Caco-2 (cell line): ENCODE results near the gene CLCF1. TPM values are rescaled to one million over a fixed set of nuclear protein-coding genes. Genes with fewer than 3 reads are reported as not detected.

Experiments used
- BruUV-seq: library from RNA; stranded (reverse); fragments of 400-500 nt; replicated peaks from 2 replicates; lab custom pipeline; 2021; lab: Mats Ljungman, UMichigan
- CTCF ChIA-PET: fragments of 300-600 bp; sonication (Branson Sonifier 250); formaldehyde crosslinking; loops from one replicate; lab custom pipeline; 2022; ENCODE audit warnings: antibody characterized with exemption; lab: Charles Lee
- POLR2A ChIA-PET: fragments of 300-600 bp; sonication (Branson Sonifier 250); formaldehyde crosslinking; loops from one replicate; lab custom pipeline; 2022; ENCODE audit warnings: antibody characterized with exemption; lab: Charles Lee
- DNase-seq, 2 experiments: peaks; one replicate each; pipeline versions ENCODE4 v3.0.0 to v3.0.0-alpha.2; 2020 to 2022
- H3K27me3 ChIP-seq: replicated peaks from 2 replicates; pipeline ENCODE4 v1.6.0; 2011; ENCODE audit warnings: low read length; ENCODE audit not compliant: control insufficient read depth, insufficient read depth
- H3K36me3 ChIP-seq: 2 replicates; pipeline ENCODE4 v1.5.1; 2011; ENCODE audit warnings: low read length; ENCODE audit not compliant: control insufficient read depth, insufficient read depth
- H3K4me1 ChIP-seq: fragments of 250-450 bp; sonication (Bioruptor Pico); 2 replicates; pipeline ENCODE4 v1.5.1; 2020; ENCODE audit warnings: mild to moderate bottlenecking
- H3K4me3 ChIP-seq: 2 replicates; pipeline ENCODE4 v1.5.1; 2011; ENCODE audit warnings: low read depth, mild to moderate bottlenecking, control low read depth, low read length
- H3K9me3 ChIP-seq: fragments of 250-450 bp; sonication (Bioruptor Pico); 2 replicates; pipeline ENCODE4 v1.5.1; 2020; ENCODE audit warnings: mild to moderate bottlenecking, moderate library complexity
- H3K27ac Mint-ChIP-seq: one replicate; pipeline ENCODE4 v1.8.0; 2022; ENCODE audit warnings: mixed read lengths; ENCODE audit not compliant: unreplicated experiment
- H3K27me3 Mint-ChIP-seq: one replicate; pipeline ENCODE4 v1.8.0; 2022; ENCODE audit warnings: mixed read lengths; ENCODE audit not compliant: insufficient read depth, unreplicated experiment
- H3K36me3 Mint-ChIP-seq: one replicate; pipeline ENCODE4 v1.8.0; 2022; ENCODE audit warnings: mild to moderate bottlenecking, mixed read lengths; ENCODE audit not compliant: insufficient read depth, unreplicated experiment
- H3K4me1 Mint-ChIP-seq: one replicate; pipeline ENCODE4 v1.8.0; 2022; ENCODE audit warnings: low read depth, mixed read lengths; ENCODE audit not compliant: unreplicated experiment
- H3K4me3 Mint-ChIP-seq: one replicate; pipeline ENCODE4 v1.8.0; 2022; ENCODE audit warnings: mild to moderate bottlenecking, moderate library complexity, mixed read lengths; ENCODE audit not compliant: unreplicated experiment
- H3K9me3 Mint-ChIP-seq: one replicate; pipeline ENCODE4 v1.8.0; 2022; ENCODE audit warnings: mixed read lengths; ENCODE audit not compliant: unreplicated experiment
- CTCF ChIP-seq, 2 experiments: fragments of 200-600 bp in 1 of 2; IDR thresholded peaks; 1 replicate in 1 of 2; 2 replicates in 1 of 2; pipeline versions ENCODE4 v1.5.1 to v1.8.0; 2011 to 2022; ENCODE audit warnings: antibody characterized with exemption in 1 of 2, control low read depth in 1 of 2, inconsistent platforms in 1 of 2, low read depth in 1 of 2, low read length in 1 of 2, mild to moderate bottlenecking in 1 of 2, moderate library complexity in 1 of 2; ENCODE audit not compliant: insufficient read depth in 1 of 2, severe bottlenecking in 1 of 2, unreplicated experiment in 1 of 2
- intact Hi-C: fragments of 100-400 bp; cut with micrococcal nuclease; formaldehyde crosslinking; loops from one replicate; pipeline ENCODE4 v1.10.0; 2022; ENCODE audit not compliant: unreplicated experiment
- total RNA-seq: library from RNA; stranded (reverse); gene quantifications from 2 replicates; pipeline ENCODE4 v1.2.3, GENCODE V29; 2022

CLCF1 gene
- total RNA-seq, 1 experiment from 2014 or later: 4.5 TPM

GRCh38 chr11:67381244-67381972 lies 8.0 kb upstream of the CLCF1 start:
- H3K4me1 Mint-ChIP-seq: peaks cover 6% of the 10 kb centered on the region
- POLR2A ChIA-PET: interaction anchor here (0.6 to 1.5 kb wide), 4 partner anchors 10 to 128 kb away, joined by 3 to 8 read pairs (median 4); partner anchors contain the start of gene RAD9A
- H3K27ac Mint-ChIP-seq: no peak overlapping the region
- H3K4me3 Mint-ChIP-seq: no peak overlapping the region
- no peak for DNase-seq
- no peaks in the 10 kb centered on the region for H3K36me3 Mint-ChIP-seq
- H3K9me3 Mint-ChIP-seq: no peaks in the 10 kb centered on the region
- Histone ChIP-seq H3K36me3 (no peaks in the 10 kb centered on the region), H3K4me1 (peaks cover 14% of the 10 kb centered on the region), H3K4me3 (no peak overlapping the region), H3K27me3 (0 out of 2 replicates have a peak, but pooled peaks cover 3% of the 10 kb centered on the region), H3K9me3 (no peaks in the 10 kb centered on the region)
- BruUV-seq: no TSS peak
- TF ChIP-seq CTCF (IDR thresholded peaks at IDR 0.05; ENCODE audit: insufficient read depth in 1 of 2, low read depth in 1 of 2, low read length in 1 of 2, severe bottlenecking in 1 of 2, unreplicated experiment in 1 of 2): no peak
- CTCF ChIA-PET: interaction anchor here (0.5 to 21.4 kb wide), 20 partner anchors 8 to 330 kb away, joined by 3 to 775 read pairs (median 4); partner anchors contain the start of genes CLCF1, KDM2A, POLD4 and PPP1CA
- intact Hi-C loops: no loop called here
- peaks cover 7% of the 10 kb centered on the region for H3K27me3 Mint-ChIP-seq

DNA sequence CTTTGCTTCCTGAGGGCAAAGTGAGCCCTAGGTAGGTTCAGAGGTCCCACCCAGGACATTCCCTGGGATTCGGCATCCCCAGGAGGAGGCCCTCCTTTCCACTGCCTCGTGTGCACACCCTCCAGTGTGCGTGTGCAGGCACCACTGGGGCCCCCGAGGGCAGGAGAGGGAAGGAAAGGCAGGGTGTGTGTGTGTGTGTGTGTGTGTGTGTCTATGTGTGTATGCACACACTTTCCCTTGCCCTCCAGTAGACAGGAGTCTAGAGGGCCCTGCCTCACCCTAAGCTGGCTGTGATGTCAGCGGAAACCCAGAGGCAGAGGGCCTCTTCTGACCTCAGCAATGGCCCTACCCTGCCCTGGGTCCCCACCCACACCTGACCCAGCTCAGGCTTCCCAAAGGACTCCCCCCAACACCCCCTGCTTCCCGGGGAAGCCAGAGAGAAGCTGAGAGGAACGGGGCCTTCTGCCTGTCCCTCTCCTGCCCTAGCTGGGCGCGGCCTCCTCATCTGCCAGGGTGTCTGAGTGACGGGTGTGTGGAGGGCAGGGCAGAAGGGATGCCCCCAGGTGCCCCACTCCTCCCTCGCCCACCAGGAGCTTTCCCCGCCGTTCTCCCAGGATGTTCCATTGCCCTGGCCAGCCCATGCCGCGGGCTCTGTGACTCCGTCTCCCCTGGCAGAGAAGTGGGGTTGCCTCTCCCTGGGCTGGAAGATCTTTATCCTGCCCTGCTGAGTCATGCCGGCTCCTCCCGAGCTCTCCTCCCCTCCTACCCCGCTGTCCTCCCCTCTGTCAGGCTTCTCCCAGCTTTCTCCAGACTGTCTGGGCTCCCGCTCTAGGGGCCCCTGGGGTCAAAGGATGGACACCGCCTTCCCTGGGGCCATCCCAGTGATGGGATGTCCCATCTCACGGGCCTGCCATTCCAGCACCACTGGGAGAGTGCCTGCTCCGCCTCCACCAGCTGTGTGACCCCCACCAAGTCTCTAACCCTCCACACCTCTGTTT lies 6.0 kb upstream of the CLCF1 start:
- Mint-ChIP-seq H3K4me3 (no peak overlapping the region), H3K4me1 (peaks cover 6% of the 10 kb centered on the region), H3K27ac (peak overlapping the region; percentile 30), H3K36me3 (no peaks in the 10 kb centered on the region), H3K27me3 (no peaks in the 10 kb centered on the region), H3K9me3 (no peaks in the 10 kb centered on the region)
- peaks cover 26% of the 10 kb centered on the region for H3K4me1 ChIP-seq
- no peaks in the 10 kb centered on the region for H3K36me3 ChIP-seq
- no peaks in the 10 kb centered on the region for H3K9me3 ChIP-seq
- no peaks in the 10 kb centered on the region for H3K27me3 ChIP-seq
- TF ChIP-seq CTCF (IDR thresholded peaks at IDR 0.05; ENCODE audit: insufficient read depth in 1 of 2, low read depth in 1 of 2, low read length in 1 of 2, severe bottlenecking in 1 of 2, unreplicated experiment in 1 of 2): no peak
- POLR2A ChIA-PET: interaction anchor here (0.5 to 1.0 kb wide), 2 partner anchors 13 to 39 kb away, joined by 4 to 5 read pairs; partner anchors contain the start of gene RAD9A
- no peak for DNase-seq
- intact Hi-C loops: no loop called here
- CTCF ChIA-PET: interaction anchor here (0.7 to 21.4 kb wide), 4 partner anchors 10 to 34 kb away, joined by 4 to 775 read pairs (median 8); partner anchors contain the start of genes POLD4 and RAD9A
- no TSS peak for BruUV-seq
- H3K4me3 ChIP-seq: no peak overlapping the region

- Histone ChIP-seq H3K4me3 (no peak overlapping the region), H3K36me3 (no peaks in the 10 kb centered on the region), H3K27me3 (no peaks in the 10 kb centered on the region), H3K4me1 (peaks cover 28% of the 10 kb centered on the region), H3K9me3 (no peaks in the 10 kb centered on the region)
- Mint-ChIP-seq H3K4me3 (no peak overlapping the region), H3K4me1 (peaks cover 6% of the 10 kb centered on the region), H3K27ac (no peak overlapping the region), H3K36me3 (peaks cover 7% of the 10 kb centered on the region), H3K9me3 (no peaks in the 10 kb centered on the region), H3K27me3 (no peaks in the 10 kb centered on the region)
- intact Hi-C loops: no loop called here
- CTCF ChIA-PET: interaction anchor here (0.6 to 21.4 kb wide), 4 partner anchors 13 to 36 kb away, joined by 3 to 775 read pairs (median 8); partner anchors contain the start of genes POLD4 and RAD9A
- TF ChIP-seq CTCF (IDR thresholded peaks at IDR 0.05; ENCODE audit: insufficient read depth in 1 of 2, low read depth in 1 of 2, low read length in 1 of 2, severe bottlenecking in 1 of 2, unreplicated experiment in 1 of 2): no peak
- POLR2A ChIA-PET: interaction anchor here (1.0 kb wide), 1 partner anchor 13 kb away, joined by 5 read pairs; the partner anchor contains the start of gene RAD9A
- DNase-seq: no peak
- no TSS peak for BruUV-seq
These were observed 5.1 kb upstream of the CLCF1 start for GRCh38 chr11:67378544-67378943.
